CD4-positive, alpha-beta T cell (primary cell): ENCODE data around the gene CTNNB1. TPM values are rescaled to one million over a fixed set of nuclear protein-coding genes. Genes with fewer than 3 reads are reported as not detected.

Source experiments
- ATAC-seq: fragments of 200-7000 bp; cut with Tn5 transposase; one replicate; pipeline ENCODE4 v1.10.0; 2022; ENCODE audit warnings: mild to moderate bottlenecking; ENCODE audit not compliant: poor library complexity
- CTCF ChIA-PET: fragments of 350-600 bp; sonication (Branson Sonifier 250); formaldehyde crosslinking; loops from one replicate; lab custom pipeline; 2021; ENCODE audit warnings: antibody characterized with exemption, inconsistent platforms; lab: Charles Lee
- POLR2A ChIA-PET: fragments of 350-600 bp; sonication (Branson Sonifier 250); formaldehyde crosslinking; loops from one replicate; lab custom pipeline; 2021; ENCODE audit warnings: antibody characterized with exemption, inconsistent platforms; lab: Charles Lee
- DNase-seq, 14 experiments: peaks; one replicate each; pipeline ENCODE4 v3.0.0-alpha.2; 2013 to 2020; ENCODE audit warnings: mixed read lengths in 2 of 14
- H3K27ac ChIP-seq, 2 donors: one replicate each; pipeline versions ENCODE4 v1.5.1 to v1.7.0; 2013; ENCODE audit warnings: low read length in 2 of 2, low read depth in 1 of 2, mild to moderate bottlenecking in 1 of 2
- H3K27me3 ChIP-seq, 2 experiments: 1 replicate in 1 of 2; 2 replicates in 1 of 2; pipeline versions ENCODE4 v1.6.1 to v1.7.0; 2013; ENCODE audit warnings: low read length in 2 of 2, control low read depth in 1 of 2, mild to moderate bottlenecking in 1 of 2, moderate library complexity in 1 of 2; ENCODE audit not compliant: insufficient read depth in 2 of 2, control insufficient read depth in 1 of 2
- H3K36me3 ChIP-seq: one replicate; pipeline ENCODE4 v1.6.1; 2013; ENCODE audit warnings: low read length, control low read depth; ENCODE audit not compliant: insufficient read depth
- H3K4me1 ChIP-seq: one replicate; pipeline ENCODE4 v1.6.1; 2013; ENCODE audit warnings: low read length, control low read depth; ENCODE audit not compliant: insufficient read depth
- H3K4me3 ChIP-seq: one replicate; pipeline ENCODE4 v1.5.1; 2013; ENCODE audit warnings: mild to moderate bottlenecking, low read length, moderate library complexity
- H3K9me3 ChIP-seq, 2 experiments: 1 replicate in 1 of 2; 2 replicates in 1 of 2; pipeline versions ENCODE4 v1.6.1 to v1.7.0; 2013; ENCODE audit warnings: low read length in 2 of 2, mild to moderate bottlenecking in 2 of 2, control low read depth in 1 of 2, moderate library complexity in 1 of 2; ENCODE audit not compliant: control insufficient read depth in 1 of 2, insufficient read depth in 1 of 2
- H3K27ac Mint-ChIP-seq: one replicate; pipeline ENCODE4 v1.8.0; 2020; ENCODE audit warnings: mixed read lengths
- H3K27me3 Mint-ChIP-seq: one replicate; pipeline ENCODE4 v1.8.0; 2021; ENCODE audit warnings: mixed read lengths
- H3K36me3 Mint-ChIP-seq: one replicate; pipeline ENCODE4 v1.8.0; 2021; ENCODE audit warnings: low read depth, mixed read lengths
- H3K4me1 Mint-ChIP-seq: one replicate; pipeline ENCODE4 v1.8.0; 2021; ENCODE audit warnings: low read depth, mixed read lengths
- H3K4me3 Mint-ChIP-seq: one replicate; pipeline ENCODE4 v1.8.0; 2020; ENCODE audit warnings: mild to moderate bottlenecking, mixed read lengths
- H3K9me3 Mint-ChIP-seq: one replicate; pipeline ENCODE4 v1.8.0; 2020; ENCODE audit warnings: mixed read lengths
- intact Hi-C, 2 experiments: fragments of 100-400 bp; cut with DNase I in 1 of 2; cut with micrococcal nuclease in 1 of 2; formaldehyde crosslinking; loops; one replicate each; pipeline versions ENCODE4 v1.15.1 to v1.9.0; 2023 to 2025; cut with DNase I, micrococcal nuclease
- total RNA-seq, 174 experiments: library from RNA in 2 of 174; stranded (reverse) in 2 of 174; gene quantifications; one replicate each; pipeline ENCODE4 v1.2.3 and lab custom pipeline; 2021 to 2026
- TF ChIP-seq, protein P1 (sequence below): fragments of 200-600 bp; IDR thresholded peaks from one replicate; pipeline ENCODE4 v1.8.0; 2022; ENCODE audit warnings: antibody characterized with exemption, mild to moderate bottlenecking

The CTNNB1 gene
- total RNA-seq, 2 experiments from 2014 or later: 226 to 228 TPM

DNA sequence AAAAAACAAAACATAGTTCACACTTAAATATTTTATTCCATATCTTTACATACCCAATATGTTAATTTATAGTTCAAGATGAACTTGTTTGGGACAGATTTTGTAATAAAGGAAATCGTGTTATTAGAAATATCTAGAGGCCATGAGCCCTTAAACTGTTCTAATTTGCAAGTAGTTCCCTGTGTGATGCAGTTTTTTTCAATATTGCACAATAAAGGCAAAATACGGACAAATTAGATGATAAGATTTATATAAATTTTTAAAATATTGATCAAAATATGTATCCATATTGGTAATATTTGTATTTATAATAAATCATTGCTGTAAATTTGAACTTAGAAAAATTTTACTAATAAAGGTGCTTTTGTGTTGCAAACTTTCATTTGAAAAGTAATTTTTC is 23.8 kb downstream of the CTNNB1 start:
- Histone ChIP-seq H3K9me3 (no peaks in the 10 kb centered on the region), H3K36me3 (peaks cover 45% of the 10 kb centered on the region), H3K27ac (no peak overlapping the region), H3K27me3 (no peaks in the 10 kb centered on the region), H3K4me1 (peaks cover 20% of the 10 kb centered on the region), H3K4me3 (no peak overlapping the region)
- no peak for ATAC-seq
- peaks cover 73% of the 10 kb centered on the region for H3K4me1 Mint-ChIP-seq
- H3K4me3 Mint-ChIP-seq: no peak overlapping the region
- TF ChIP-seq, protein P1, sequence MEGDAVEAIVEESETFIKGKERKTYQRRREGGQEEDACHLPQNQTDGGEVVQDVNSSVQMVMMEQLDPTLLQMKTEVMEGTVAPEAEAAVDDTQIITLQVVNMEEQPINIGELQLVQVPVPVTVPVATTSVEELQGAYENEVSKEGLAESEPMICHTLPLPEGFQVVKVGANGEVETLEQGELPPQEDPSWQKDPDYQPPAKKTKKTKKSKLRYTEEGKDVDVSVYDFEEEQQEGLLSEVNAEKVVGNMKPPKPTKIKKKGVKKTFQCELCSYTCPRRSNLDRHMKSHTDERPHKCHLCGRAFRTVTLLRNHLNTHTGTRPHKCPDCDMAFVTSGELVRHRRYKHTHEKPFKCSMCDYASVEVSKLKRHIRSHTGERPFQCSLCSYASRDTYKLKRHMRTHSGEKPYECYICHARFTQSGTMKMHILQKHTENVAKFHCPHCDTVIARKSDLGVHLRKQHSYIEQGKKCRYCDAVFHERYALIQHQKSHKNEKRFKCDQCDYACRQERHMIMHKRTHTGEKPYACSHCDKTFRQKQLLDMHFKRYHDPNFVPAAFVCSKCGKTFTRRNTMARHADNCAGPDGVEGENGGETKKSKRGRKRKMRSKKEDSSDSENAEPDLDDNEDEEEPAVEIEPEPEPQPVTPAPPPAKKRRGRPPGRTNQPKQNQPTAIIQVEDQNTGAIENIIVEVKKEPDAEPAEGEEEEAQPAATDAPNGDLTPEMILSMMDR: no peak
- no peaks in the 10 kb centered on the region for H3K27me3 Mint-ChIP-seq
- H3K36me3 Mint-ChIP-seq: peaks cover 60% of the 10 kb centered on the region
- H3K9me3 Mint-ChIP-seq: no peaks in the 10 kb centered on the region
- peak overlapping the region; percentile 3 for H3K27ac Mint-ChIP-seq
- DNase-seq: no peak
- POLR2A ChIA-PET: no interaction called here
- CTCF ChIA-PET: no interaction called here
- intact Hi-C loops: no loop called here

DNA sequence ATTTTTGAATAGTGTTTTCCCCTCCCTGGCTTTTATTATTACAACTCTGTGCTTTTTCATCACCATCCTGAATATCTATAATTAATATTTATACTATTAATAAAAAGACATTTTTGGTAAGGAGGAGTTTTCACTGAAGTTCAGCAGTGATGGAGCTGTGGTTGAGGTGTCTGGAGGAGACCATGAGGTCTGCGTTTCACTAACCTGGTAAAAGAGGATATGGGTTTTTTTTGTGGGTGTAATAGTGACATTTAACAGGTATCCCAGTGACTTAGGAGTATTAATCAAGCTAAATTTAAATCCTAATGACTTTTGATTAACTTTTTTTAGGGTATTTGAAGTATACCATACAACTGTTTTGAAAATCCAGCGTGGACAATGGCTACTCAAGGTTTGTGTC is 24.4 kb downstream of the CTNNB1 start:
- H3K27me3 ChIP-seq: no peaks in the 10 kb centered on the region
- DNase-seq (no peak), ATAC-seq (no peak)
- intact Hi-C loops: no loop called here
- peaks cover 75% of the 10 kb centered on the region for H3K4me1 Mint-ChIP-seq
- ChIA-PET POLR2A (no interaction called here), CTCF (no interaction called here)
- no peak overlapping the region for H3K4me3 ChIP-seq
- no peak overlapping the region for H3K4me3 Mint-ChIP-seq
- H3K4me1 ChIP-seq: peaks cover 17% of the 10 kb centered on the region
- H3K36me3 ChIP-seq: peaks cover 51% of the 10 kb centered on the region
- H3K9me3 Mint-ChIP-seq: no peaks in the 10 kb centered on the region
- TF ChIP-seq, protein P1: no peak
- H3K9me3 ChIP-seq: no peaks in the 10 kb centered on the region
- no peaks in the 10 kb centered on the region for H3K27me3 Mint-ChIP-seq
- no peak overlapping the region for H3K27ac Mint-ChIP-seq
- H3K27ac ChIP-seq: no peak overlapping the region
- H3K36me3 Mint-ChIP-seq: peaks cover 66% of the 10 kb centered on the region

DNA sequence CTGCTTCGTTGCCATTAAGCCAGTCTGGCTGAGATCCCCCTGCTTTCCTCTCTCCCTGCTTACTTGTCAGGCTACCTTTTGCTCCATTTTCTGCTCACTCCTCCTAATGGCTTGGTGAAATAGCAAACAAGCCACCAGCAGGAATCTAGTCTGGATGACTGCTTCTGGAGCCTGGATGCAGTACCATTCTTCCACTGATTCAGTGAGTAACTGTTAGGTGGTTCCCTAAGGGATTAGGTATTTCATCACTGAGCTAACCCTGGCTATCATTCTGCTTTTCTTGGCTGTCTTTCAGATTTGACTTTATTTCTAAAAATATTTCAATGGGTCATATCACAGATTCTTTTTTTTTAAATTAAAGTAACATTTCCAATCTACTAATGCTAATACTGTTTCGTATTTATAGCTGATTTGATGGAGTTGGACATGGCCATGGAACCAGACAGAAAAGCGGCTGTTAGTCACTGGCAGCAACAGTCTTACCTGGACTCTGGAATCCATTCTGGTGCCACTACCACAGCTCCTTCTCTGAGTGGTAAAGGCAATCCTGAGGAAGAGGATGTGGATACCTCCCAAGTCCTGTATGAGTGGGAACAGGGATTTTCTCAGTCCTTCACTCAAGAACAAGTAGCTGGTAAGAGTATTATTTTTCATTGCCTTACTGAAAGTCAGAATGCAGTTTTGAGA is 25.0 kb downstream of the CTNNB1 start:
- no peak for ATAC-seq
- intact Hi-C loops: no loop called here
- DNase-seq: no peak
- peaks cover 71% of the 10 kb centered on the region for H3K36me3 Mint-ChIP-seq
- TF ChIP-seq, protein P1: no peak
- Histone ChIP-seq H3K27me3 (no peaks in the 10 kb centered on the region), H3K9me3 (no peaks in the 10 kb centered on the region), H3K4me3 (no peak overlapping the region), H3K4me1 (peaks cover 16% of the 10 kb centered on the region), H3K36me3 (peaks cover 54% of the 10 kb centered on the region), H3K27ac (no peak overlapping the region)
- H3K27ac Mint-ChIP-seq: no peak overlapping the region
- POLR2A ChIA-PET: interaction anchor here (0.9 to 2.6 kb wide), 3 partner anchors 17 to 25 kb away, joined by 3 to 16 read pairs (median 4); partner anchors contain the start of gene CTNNB1
- CTCF ChIA-PET: interaction anchor here (1.1 kb wide), 1 partner anchor 10 kb away, joined by 4 read pairs; no protein-coding TSS in a partner anchor
- H3K4me3 Mint-ChIP-seq: no peak overlapping the region
- H3K4me1 Mint-ChIP-seq: peaks cover 75% of the 10 kb centered on the region
- H3K9me3 Mint-ChIP-seq: no peaks in the 10 kb centered on the region
- H3K27me3 Mint-ChIP-seq: no peaks in the 10 kb centered on the region
